Nephron (organoid): ENCODE measurements around the gene FMN2.

Experiments
- H3K27ac Mint-ChIP-seq, 3 experiments: 2 replicates each; pipeline ENCODE4 v1.8.0; 2020; ENCODE audit warnings: mixed read lengths in 3 of 3, mild to moderate bottlenecking in 2 of 3, moderate library complexity in 1 of 3
- H3K27me3 Mint-ChIP-seq: 2 replicates; pipeline ENCODE4 v1.8.0; 2021; ENCODE audit warnings: low read depth, mild to moderate bottlenecking, moderate library complexity, mixed read lengths
- H3K36me3 Mint-ChIP-seq: 2 replicates; pipeline ENCODE4 v1.8.0; 2020; ENCODE audit warnings: low read depth, mixed read lengths
- H3K4me1 Mint-ChIP-seq: 2 replicates; pipeline ENCODE4 v1.8.0; 2020; ENCODE audit warnings: mixed read lengths
- H3K4me3 Mint-ChIP-seq, 3 experiments: 2 replicates each; pipeline ENCODE4 v1.8.0; 2020; ENCODE audit warnings: mild to moderate bottlenecking in 3 of 3, mixed read lengths in 3 of 3, moderate library complexity in 2 of 3
- H3K9me3 Mint-ChIP-seq: 2 replicates; pipeline ENCODE4 v1.8.0; 2020; ENCODE audit warnings: mixed read lengths
- CTCF ChIP-seq, 3 experiments: fragments of 200-600 bp; sonication (generic); IDR thresholded peaks; one replicate each; pipeline ENCODE4 v1.5.0; 2021; ENCODE audit warnings: antibody characterized with exemption in 3 of 3; ENCODE audit not compliant: unreplicated experiment in 3 of 3

Gene FMN2

DNA sequence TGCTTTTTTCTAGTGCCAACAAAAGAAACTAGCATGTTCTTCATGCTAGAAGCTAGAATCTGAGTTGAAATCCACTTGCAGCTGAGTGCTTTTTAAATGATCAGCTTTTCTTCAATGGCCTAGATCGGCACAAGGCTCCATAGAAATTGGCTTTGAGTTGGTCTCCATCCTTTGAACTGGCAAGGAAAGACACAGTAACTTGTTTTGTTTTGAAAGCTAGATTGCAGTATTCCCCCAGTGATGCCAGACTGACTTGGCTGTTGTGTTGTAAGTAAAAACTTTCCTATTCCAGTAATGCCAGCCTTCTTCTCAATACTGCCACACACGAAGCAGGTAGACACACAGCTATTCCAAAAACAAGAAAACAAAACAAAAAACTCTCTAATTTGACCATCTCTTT is 139.1 kb downstream of the FMN2 start:
- peaks cover 7% of the 10 kb centered on the region for H3K9me3 Mint-ChIP-seq
- no peaks in the 10 kb centered on the region for H3K36me3 Mint-ChIP-seq
- H3K27me3 Mint-ChIP-seq, result peaks cover 3% of the 10 kb centered on the region
- no peak overlapping the region for H3K27ac Mint-ChIP-seq
- no peaks in the 10 kb centered on the region for H3K4me1 Mint-ChIP-seq
- no peak overlapping the region for H3K4me3 Mint-ChIP-seq
- TF ChIP-seq CTCF (IDR thresholded peaks at IDR 0.05; ENCODE audit: unreplicated experiment in 3 of 3), result no peak

- no peaks in the 10 kb centered on the region for H3K4me1 Mint-ChIP-seq
- H3K27ac Mint-ChIP-seq, result no peak overlapping the region
- no peak for TF ChIP-seq CTCF (IDR thresholded peaks at IDR 0.05; ENCODE audit: unreplicated experiment in 3 of 3)
- H3K36me3 Mint-ChIP-seq, result no peaks in the 10 kb centered on the region
- H3K4me3 Mint-ChIP-seq, result no peak overlapping the region
- no peaks in the 10 kb centered on the region for H3K9me3 Mint-ChIP-seq
- H3K27me3 Mint-ChIP-seq, result no peaks in the 10 kb centered on the region
Measured at GRCh38 chr1:240232530-240232929, 140.8 kb downstream of the FMN2 start.

DNA sequence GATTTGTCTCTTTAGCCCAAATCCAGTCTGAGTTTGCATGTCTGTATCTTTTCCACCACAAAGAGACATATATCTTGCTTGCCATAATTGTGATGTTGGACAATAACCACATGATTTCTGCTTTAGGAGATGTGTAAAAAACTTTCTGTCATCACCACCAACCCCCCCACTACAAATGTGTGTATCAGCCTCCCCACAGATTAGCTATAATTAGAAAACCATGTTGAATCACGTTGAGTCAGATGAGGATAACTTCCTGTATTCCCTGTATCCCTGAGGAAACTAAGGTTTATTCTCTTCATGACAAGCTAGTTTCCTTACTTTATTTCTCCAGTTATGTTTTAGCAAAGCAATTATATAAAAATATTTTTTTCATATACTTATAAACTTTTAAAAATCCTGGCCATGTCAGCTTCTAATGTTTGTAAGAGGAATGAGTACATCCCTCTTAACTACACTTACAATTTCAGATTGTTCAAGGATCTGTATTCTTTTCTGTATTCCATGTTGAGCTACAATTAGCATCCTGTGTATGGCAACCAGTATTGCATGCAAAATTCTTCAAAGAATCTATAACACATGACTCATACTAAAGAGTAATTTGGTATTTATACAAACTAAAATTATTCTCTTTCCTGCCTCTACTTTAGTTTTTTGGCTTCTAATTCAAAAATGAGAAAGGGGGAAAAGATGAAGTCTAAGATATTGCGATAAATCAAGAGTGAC is 143.0 kb downstream of the FMN2 start:
- no peak for TF ChIP-seq CTCF (IDR thresholded peaks at IDR 0.05; ENCODE audit: unreplicated experiment in 3 of 3)
- Mint-ChIP-seq H3K27me3 (no peaks in the 10 kb centered on the region), H3K36me3 (no peaks in the 10 kb centered on the region), H3K9me3 (no peaks in the 10 kb centered on the region), H3K4me1 (no peaks in the 10 kb centered on the region), H3K4me3 (no peak overlapping the region), H3K27ac (no peak overlapping the region)

DNA sequence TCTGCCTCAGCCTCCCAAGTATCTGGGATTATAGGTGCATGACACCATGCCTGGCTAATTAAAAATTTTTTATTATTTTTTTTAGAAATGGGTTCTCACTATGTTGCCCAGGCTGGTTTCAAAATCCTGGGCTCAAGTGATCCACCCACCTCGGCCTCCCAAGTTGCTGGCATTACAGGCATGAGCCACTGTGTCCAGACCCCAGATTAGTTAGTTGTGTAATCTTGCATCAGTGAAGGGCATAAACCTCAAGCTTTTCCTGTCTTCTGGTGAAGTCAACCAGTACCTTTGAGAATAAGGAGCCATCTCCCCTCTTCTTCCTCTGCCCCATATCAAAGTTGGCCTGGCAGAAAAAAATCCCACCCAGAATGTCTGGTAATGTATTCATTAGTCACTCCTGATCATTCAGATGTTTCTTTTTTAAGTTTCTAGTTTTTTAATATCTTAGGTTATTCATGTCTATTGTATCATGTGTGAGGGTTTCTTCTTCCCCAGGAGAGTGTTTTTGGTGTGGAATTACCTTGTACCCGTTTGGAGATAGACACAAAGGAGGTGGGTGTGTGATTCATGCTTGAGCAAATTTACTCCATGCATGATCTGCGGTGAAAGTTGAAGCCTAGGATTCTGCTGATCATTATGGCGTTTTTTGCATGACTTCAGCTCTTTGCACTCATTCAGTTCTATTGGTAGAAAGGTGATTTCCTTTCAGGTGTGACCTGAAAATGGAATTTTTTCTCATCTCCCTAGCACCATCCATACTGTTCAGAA is 144.0 kb downstream of the FMN2 start:
- TF ChIP-seq CTCF (IDR thresholded peaks at IDR 0.05; ENCODE audit: unreplicated experiment in 3 of 3), result no peak
- Mint-ChIP-seq H3K9me3 (no peaks in the 10 kb centered on the region), H3K27ac (no peak overlapping the region), H3K27me3 (no peaks in the 10 kb centered on the region), H3K4me1 (no peaks in the 10 kb centered on the region), H3K36me3 (no peaks in the 10 kb centered on the region), H3K4me3 (no peak overlapping the region)

- Mint-ChIP-seq H3K27me3 (no peaks in the 10 kb centered on the region), H3K36me3 (no peaks in the 10 kb centered on the region), H3K4me1 (no peaks in the 10 kb centered on the region), H3K9me3 (no peaks in the 10 kb centered on the region), H3K4me3 (no peak overlapping the region), H3K27ac (no peak overlapping the region)
- TF ChIP-seq CTCF (IDR thresholded peaks at IDR 0.05; ENCODE audit: unreplicated experiment in 3 of 3), result no peak
Measured at GRCh38 chr1:240237305-240237721, 145.6 kb downstream of the FMN2 start.
